Vagina (tissue), 2 donors: ENCODE results near the gene TCF4.

ENCODE experiments used
- POLR2AphosphoS5 ChIP-seq, 2 donors: sonication (generic); formaldehyde crosslinking; IDR thresholded peaks; one replicate each; pipeline ENCODE4 v1.9.0; 2017; ENCODE audit warnings: antibody characterized with exemption in 2 of 2, mild to moderate bottlenecking in 2 of 2, low read depth in 1 of 2; ENCODE audit not compliant: insufficient read depth in 1 of 2
- TF ChIP-seq, protein P1 (sequence below), 3 experiments: fragments of 450-650 bp in 2 of 3; fragments of 200-600 bp in 1 of 3; sonication (generic) in 1 of 3; IDR thresholded peaks; one replicate each; pipeline ENCODE4 v1.5.1; 2017 to 2019; ENCODE audit warnings: antibody characterized with exemption in 3 of 3, mild to moderate bottlenecking in 2 of 3, moderate library complexity in 2 of 3

DNA sequence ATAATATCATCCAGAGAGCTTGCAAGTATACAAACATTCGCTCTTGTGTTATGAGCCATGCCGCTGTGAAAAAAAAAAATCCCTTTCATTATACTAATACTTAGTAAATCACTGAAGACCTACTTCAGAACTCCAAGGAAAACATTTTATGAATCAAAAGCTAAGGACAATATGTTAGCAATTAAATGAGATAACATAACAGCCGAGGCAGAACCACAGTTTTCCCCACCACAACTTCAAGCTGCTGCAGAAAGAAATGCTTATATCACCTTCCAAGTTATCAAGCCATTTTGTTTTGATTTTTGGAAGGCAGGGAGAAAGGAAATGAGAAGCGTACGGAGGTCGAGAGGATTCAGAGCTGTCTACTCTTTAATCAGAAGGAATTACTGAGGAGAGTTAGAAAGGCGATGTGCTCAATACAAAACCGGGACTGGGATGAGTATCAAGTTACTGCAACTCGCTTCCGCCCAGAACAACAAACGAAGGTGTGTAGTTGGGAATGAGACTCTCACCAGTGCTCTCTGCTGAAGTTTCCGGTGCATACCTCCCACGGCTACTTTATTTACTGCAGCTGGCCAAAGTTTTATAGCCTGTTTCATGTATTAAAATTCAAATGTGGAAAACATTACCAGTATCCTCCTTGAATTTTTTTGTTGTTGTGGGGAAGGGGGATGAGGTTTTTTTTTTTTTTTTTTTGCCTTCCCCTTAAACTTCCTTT lies 336.6 kb downstream of the TCF4 start:
- TF ChIP-seq POLR2AphosphoS5 (IDR thresholded peaks at IDR 0.05; ENCODE audit: insufficient read depth in 1 of 2, low read depth in 1 of 2) = no peak
- TF ChIP-seq, protein P1, sequence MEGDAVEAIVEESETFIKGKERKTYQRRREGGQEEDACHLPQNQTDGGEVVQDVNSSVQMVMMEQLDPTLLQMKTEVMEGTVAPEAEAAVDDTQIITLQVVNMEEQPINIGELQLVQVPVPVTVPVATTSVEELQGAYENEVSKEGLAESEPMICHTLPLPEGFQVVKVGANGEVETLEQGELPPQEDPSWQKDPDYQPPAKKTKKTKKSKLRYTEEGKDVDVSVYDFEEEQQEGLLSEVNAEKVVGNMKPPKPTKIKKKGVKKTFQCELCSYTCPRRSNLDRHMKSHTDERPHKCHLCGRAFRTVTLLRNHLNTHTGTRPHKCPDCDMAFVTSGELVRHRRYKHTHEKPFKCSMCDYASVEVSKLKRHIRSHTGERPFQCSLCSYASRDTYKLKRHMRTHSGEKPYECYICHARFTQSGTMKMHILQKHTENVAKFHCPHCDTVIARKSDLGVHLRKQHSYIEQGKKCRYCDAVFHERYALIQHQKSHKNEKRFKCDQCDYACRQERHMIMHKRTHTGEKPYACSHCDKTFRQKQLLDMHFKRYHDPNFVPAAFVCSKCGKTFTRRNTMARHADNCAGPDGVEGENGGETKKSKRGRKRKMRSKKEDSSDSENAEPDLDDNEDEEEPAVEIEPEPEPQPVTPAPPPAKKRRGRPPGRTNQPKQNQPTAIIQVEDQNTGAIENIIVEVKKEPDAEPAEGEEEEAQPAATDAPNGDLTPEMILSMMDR (IDR thresholded peaks at IDR 0.05) = no peak
